Right ventricle myocardium superior (tissue), 1 donor: ENCODE data around the gene GPR139. TPM values are rescaled to one million over a fixed set of nuclear protein-coding genes. Genes with fewer than 3 reads are reported as not detected.

Experiments
- ATAC-seq: fragments of 200-7000 bp; cut with Tn5 transposase; one replicate; pipeline ENCODE4 v1.9.1; 2020; ENCODE audit warnings: mild to moderate bottlenecking; ENCODE audit not compliant: poor library complexity
- DNase-seq: peaks from one replicate; pipeline ENCODE4 v3.0.0-alpha.2; 2020
- intact Hi-C: fragments of 100-400 bp; cut with DNase I; formaldehyde crosslinking; loops from one replicate; pipeline ENCODE4 v1.11.2; 2022
- long read RNA-seq: library from polyadenylated mRNA; unstranded; transcript quantifications from one replicate; pipeline ENCODE4 v2.0.0, GENCODE V29; 2021
- total RNA-seq: library from RNA; stranded (reverse); fragmentation: NEBNext Ultra II Directional; extraction: Animal tissue kit (Norgen Biotek cat#: 25700); gene quantifications from one replicate; pipeline ENCODE4 v1.2.1, GENCODE V29; 2021
- donor health status: DM: no; HTN: yes; CAD: no; lungs with severe emphysema.

The GPR139 gene
- not detected for total RNA-seq
- long read RNA-seq: 0 reads

DNA sequence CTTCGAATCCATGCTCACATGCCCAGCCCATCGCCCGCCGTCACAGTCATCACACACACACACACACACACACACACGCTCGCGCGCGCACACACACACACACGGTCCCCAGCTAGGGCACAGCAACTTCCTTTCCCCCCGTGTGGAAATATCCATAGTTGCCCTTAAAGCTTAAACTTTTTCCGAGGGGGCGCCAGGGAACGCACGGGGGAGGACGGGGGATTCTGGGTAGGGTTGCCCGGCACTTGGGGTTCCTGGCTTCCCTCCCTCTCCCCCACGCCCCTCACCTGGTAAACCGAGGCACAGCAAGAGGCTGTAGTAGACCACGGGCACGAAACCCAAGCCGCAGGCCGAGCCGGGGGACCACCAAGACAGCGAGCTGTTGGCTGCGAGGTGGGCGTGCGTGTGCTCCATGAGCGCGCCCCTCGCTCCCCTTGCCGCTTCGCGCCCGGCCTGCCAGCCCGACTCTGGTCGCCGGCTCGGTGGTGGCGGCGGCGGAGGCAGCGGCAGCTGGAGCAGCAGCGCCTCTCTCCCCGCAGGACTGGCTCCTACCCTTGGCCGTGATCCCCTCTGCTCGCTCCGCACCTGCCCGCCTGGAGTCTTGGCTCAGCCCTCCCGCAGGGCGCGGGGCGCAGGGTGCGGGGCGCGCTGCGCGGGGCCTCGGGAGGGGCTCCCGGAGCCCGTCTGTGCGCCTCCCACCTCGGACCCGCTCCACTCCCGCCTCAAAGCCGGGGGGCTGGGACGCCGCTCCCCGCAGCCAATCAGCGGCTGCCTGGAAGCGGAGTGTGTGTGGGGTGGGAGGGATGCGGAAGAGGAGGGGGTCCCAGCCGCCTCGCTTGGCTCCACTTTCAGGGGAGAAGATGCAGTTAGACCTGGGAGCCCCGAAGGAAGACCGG is at the start of gene GPR139:
Gene GPR139, minus strand, starts transcription at position 688 of the 896 bp plus-strand sequence. Its CDS starts 274 bp downstream, at position 414.
- ATAC-seq: no peak
- intact Hi-C loops: no loop called here

DNA sequence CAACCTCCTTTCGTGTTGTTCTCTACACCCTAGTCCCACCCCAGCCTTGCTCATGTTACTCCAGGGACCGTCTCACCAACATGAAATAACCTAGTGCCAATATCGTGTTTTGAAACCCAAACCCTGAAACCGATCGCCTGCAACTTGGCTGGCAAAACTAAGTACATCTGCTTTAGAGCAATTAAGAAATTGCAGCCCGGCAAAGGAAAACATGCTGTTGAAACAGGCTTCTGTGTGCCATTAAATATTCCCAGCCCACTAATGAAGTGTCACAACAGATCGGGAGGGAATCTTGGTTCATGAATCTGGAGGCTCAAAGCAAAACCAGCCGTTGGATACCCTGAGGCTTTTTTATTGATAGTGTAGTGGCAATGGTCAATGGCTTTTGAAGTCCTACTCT is 48.3 kb upstream of the GPR139 start:
- ATAC-seq (no peak), DNase-seq (no peak)
- intact Hi-C loops: no loop called here

More for the DNA sequence above, at the start of gene GPR139:
- DNase-seq: no peak

DNA sequence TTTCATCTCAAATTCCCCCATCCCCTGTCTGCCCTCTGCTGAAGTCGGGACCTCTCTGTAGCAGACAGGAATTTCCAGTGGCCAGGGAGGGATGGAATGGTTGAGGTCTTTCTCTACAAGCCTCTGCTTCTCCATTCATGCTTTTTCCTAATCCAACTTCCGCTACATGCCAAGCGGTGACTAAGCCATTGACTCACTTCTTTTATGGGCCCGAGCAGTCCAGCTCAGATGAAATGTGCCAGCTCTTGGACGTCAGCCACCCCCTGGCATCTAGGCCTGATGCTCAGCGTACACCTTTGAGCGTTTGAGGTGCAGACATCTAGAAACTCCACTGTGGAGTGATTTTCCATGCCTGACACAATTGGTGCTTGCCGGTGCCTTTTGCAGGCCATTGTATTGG is 40.7 kb upstream of the GPR139 start:
- DNase-seq (no peak), ATAC-seq (no peak)
- intact Hi-C loops: no loop called here

DNA sequence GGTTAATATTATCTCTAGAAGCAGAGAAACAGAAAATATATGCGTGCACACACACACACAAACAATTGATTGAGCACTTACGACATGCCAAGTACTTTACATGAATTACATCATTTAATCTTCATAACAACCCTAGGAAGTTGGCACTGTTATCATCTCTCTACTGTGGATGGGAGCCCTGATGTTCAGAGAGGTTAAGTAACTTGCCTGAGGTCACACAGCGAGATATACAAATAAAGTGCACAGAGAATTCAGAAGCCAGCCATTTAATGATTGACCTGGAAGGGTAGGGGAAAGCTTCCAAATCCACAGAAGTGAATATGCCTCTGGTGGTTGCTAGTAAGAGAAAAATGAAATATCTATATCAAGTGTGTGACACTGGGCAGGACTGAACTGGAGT is 37.5 kb upstream of the GPR139 start:
- intact Hi-C loops: no loop called here
- no peak for ATAC-seq
- DNase-seq: no peak

DNA sequence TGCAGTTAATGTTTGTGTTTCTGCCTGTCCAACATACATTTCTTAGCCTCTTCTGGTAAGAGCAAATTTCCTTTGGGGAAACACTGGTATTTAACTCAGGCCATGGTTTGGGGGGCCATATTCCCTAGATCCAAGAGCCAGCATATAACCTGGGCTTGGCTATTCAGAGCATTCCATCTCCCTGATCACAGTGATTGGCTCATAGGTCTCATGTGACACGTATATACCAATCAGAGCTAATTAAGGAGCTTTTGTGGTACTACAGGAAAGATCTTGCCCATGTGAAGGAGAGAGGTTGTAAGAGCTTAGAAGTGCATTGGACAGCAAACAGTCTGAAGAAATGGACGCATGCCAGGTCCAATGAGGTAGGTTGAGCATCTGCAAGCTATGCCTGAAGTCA is 33.4 kb upstream of the GPR139 start:
- intact Hi-C loops: no loop called here
- DNase-seq (no peak), ATAC-seq (no peak)

DNA sequence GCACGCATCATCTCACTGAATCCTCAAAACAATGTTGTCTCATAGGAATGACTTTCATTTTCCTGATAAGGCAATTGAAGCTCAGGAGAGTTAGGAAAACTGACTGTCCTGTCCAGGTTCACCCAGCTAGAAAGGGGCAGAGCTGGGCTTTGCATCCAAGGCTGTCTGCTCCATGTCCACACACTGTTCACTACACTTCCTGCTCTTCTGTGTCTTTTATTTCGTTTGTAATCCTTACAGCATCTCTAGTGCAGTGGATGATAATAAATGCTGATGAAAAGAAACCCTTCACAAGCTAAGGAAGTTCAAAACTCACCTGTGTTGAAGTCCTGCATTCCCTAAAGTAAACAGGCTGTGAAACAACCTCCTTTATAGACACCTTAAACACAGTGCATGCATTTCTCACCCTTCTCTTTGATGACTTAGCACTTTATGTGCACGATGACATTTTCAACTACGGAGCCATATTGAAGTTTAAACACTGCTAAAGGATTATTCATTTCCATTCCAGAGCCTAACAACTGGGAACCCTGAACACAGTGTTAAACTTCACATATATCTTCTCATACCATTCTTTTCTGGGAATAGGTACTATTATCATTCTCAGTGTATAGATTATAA is 31.0 kb upstream of the GPR139 start:
- intact Hi-C loops: no loop called here
- DNase-seq (no peak), ATAC-seq (no peak)

DNA sequence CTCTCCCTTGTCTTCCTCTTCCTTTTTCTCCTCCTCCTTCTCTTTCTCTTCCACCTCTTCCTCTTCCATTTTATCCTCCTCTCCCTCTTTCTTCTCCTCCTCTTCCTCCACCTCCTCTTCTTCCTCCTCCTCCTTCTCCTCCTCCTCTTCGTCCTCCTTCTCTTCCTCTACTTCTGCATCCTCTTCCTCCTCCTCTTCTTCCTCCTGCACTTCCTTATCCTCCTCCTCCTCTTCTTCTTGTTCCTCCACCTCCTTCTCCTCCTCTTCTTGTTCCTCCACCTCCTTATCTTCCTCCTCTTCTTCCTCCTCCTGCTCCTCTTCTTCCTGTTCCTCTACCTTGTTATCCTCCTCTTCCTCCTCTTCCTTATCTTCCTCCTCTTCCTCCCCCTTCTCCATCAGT is 28.8 kb upstream of the GPR139 start:
- DNase-seq (no peak), ATAC-seq (no peak)
- intact Hi-C loops: no loop called here

DNA sequence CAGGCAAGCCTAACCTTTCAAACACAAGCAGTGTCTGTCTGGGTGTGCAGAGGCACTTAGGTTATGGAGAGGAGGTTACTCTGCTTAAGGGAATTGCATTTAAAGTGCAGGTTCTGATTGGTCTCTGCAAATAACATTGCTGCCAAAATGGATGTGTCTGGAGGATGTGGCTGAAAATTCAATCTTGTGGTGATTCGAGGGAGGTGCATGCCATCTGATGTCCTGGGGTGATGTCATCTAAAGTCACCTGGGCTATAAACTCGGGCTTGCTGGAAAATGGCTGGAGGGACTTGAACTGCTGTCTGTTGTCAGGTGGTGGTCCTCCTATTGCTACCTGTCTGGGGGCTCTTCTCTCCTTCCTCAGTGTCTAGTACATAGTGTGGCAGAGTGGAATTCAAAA is 28.3 kb upstream of the GPR139 start:
- no peak for DNase-seq
- ATAC-seq: no peak
- intact Hi-C loops: no loop called here

DNA sequence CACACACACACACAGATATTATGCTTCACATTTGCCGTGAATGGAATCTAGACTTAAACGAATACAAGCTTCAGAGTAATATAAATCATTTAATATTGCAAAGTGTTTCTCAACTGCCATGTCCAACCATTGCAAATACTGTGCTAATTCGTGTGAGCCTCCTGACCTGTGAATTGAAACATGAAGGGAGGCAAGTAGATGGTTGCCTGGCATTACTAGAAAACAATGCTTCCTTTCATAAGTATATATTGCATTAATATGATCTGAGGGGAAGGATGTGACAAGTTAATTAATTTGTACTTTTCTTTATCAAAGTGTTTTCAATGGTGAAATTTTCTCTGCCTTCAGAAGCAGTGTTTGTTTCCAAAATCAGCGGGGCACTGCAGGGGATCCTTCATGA is 25.7 kb upstream of the GPR139 start:
- DNase-seq: no peak
- intact Hi-C loops: no loop called here

DNA sequence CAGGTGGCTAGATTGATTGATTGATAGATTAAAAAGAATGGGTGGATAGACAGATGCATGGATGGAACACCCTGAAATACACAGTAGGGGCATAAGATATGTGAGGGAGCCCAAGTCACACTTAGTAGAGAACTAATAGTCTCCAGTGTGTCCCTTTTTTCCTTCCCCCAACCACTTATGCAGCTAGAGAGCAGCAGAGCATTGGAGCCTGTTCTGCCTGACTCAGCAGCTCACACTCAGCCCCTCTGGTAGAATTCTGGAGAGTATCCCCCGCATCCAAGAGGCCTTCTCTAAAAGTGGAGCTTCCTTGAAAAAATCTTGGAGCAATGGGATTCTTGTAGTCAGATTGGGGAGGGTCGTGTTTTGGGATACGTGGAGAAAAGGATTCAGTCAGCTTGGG is 20.5 kb upstream of the GPR139 start:
- intact Hi-C loops: no loop called here
- ATAC-seq (no peak), DNase-seq (no peak)

More for the DNA sequence above, 25.7 kb upstream of the GPR139 start:
- ATAC-seq: no peak

DNA sequence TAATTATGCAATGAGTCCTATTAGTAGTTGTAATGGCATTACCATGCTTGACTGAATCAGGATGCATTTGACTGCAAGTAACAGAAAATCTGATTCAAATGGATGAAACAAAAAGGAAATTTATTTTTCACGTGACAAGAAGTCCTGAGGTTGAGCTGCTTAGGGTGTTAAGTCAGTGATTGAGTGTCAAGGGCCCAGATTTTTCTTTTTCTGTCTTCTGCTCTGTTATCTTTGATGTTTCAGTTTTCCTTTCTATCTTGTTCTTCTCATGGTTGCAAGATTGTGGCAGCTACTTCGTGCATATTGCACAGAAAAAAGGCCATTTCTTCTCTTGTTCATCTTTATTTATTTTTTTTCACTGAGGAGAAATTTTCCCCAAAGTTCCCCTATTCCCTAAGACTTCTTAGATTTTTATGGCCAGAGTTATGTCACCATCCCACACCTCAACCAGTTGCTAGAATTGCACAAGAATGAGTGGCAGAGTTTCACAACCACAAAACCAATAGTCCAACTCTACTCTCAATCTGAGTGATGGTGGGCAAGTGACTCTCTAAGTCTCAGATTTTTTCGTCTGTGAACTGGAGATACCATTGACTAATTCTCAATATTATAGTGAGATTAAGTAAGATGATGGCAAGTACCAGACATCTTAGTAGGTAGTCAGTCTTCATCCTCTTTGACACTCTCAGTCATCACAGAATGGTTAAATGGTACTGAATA is 15.7 kb upstream of the GPR139 start:
- DNase-seq (no peak), ATAC-seq (no peak)
- intact Hi-C loops: no loop called here

DNA sequence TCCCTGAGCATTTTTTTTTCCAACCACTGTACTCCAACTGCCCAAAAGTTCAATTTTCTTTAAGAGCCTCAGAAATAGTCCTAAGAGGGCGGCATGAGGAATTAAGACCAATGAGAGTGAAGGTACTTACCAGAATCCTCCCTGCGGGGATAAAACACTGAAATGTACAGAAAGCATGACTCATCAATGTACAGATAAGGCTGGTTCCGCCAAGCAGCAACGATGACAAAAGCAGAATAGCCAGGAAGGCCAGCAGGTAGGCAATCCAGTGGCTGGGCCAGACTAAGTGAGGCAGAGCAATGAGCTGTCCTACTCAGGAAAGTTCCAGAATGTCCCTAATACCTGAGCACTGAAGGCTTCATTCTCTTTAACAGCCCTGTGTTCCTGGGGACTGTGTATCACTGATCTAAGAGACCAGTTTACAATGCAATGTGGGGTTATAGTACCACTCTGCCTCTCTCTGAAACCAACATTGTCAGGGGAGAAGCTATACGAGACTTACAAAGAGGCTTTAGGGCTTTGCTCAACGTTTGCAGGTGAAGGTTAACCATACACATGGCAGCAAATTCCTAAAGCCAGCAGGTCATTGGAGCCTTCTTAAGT is 11.0 kb upstream of the GPR139 start:
- ATAC-seq: no peak
- intact Hi-C loops: no loop called here
- DNase-seq: no peak

DNA sequence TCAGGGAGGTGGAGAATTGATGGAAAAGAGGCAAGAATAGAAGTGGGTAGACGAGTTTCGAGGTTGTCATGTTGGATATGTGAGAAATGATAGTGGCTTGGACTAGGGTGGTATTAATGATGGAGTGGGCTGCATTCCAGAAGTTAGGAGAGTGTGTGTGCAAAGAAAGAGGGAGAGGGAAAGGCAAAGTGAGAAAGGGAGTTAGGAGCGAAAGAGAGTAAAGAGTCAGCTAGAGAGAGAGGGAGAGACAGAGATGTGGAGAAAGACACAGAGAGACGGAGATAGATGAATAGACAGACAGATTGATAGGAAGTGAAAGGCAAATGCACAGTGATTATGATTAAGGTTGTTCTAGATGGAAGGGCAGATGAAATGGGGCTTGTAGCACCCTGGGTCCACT is 5.4 kb upstream of the GPR139 start:
- DNase-seq: no peak
- ATAC-seq: no peak
- intact Hi-C loops: no loop called here

DNA sequence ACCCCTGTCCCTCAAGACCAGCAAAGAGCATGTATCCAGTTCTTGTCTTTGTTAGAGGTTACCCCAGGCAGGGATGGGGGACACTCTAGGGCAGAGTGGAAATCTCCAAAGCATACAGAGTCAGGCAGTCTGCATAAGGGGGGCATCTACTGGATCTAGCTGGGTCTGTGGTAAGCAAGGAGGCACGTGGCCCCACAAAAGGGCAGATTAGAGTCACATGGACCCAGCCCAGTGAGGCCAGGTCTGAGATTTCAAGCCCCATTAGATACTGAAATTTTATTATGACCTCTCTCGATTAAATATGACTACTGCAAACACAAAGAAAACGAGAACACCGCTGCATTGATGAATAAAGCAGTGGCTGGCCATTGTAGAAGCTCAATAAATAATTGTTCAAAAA is 1.6 kb upstream of the GPR139 start:
- ATAC-seq (no peak), DNase-seq (no peak)
- intact Hi-C loops: no loop called here

DNA sequence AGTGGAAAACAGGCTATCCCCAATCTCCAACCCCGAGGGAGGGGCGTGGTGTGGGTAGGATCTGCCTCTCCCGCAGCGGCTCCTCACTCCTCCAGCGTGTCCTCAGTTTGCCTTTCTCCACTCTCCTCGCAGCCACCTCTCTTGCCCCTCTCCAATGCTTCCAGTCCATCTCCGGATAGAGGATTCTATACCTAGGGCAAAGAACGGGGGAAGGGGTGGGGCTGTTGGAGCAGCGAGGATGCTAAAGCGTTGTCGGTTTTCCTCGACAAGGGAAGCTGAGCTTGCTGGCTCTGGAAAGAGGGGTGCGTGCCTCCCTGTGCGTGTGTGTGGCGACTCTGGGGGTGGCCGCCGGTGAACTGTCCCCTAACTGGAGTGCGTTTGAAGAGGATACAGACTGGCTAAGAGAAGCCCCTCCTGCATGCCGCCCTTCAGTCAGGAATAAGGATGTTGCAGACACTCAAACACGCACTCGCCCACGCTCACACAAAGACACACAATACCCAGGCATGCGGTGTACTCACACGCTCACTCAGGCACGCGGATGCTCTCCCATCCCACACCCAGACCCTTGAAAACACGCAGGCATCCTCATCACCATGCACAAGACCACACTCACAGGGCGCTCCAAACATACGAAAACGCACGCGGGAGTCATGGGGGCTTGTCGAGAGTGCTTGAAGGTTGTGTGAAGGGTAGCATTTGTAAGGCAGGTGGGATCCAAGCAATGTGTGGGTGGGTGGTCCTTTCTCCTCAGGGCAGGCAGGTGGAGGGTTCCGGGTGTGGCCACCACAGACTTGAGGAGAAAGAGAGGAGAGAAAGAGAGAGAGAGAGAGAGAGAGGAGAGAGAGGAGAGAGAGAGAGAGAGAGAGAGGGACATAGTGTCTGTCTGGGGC is 655 bp upstream of the GPR139 start:
- DNase-seq (no peak), ATAC-seq (no peak)
- intact Hi-C loops: no loop called here

DNA sequence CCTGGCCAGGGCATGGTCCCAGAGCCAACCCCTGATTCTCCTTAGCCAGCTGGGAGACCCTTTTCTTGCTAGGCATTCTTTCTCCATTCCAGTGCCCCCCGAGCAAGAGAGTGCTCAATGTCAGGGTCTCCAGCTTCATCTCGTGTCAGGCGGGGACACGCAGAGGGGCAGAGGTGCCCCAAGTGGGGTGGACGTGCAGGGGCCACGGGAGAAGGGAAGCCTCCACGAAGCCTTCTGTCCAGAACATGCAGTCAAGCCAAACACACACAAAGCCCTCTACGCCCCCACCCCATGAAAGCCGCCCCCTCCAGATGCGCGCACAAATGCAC is 852 bp downstream of the GPR139 start:
- intact Hi-C loops: no loop called here
- ATAC-seq: no peak
- DNase-seq: no peak

DNA sequence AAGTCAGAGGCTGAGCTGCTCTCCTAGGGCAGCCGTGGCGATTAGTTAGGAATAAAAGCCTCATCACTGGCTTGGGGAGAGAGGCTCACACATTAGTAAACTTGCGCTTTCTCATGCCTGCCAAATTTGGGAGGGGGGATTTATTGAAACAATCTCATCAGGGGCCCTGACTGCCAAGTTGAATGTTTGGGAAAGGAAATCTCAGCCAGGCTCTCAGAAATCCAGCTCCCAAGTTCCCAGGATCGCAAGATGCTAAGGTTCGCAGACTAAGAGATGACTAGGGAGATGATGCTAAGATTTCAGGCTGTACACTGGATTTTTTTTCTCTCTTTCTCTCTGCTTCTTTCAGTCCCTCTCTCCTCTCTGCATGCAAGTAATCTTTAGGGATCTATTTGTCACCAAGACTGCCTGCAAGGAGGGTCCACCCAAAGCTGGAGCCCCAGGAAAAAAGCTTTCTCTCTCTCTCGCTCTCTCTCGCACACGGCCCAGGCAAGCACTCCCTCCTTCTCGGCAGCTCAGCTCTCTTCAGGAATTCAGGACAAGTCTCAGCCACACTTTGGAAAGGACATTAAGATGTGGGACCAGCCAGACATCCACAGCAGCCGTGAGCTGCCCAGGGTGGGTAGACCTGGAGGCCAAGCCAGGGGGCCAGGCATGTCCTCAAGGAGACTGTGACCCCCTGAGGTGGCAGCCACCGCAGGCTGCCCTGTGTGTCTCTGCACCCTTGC is 1.4 kb downstream of the GPR139 start:
- no peak for ATAC-seq
- DNase-seq: no peak
- intact Hi-C loops: no loop called here

DNA sequence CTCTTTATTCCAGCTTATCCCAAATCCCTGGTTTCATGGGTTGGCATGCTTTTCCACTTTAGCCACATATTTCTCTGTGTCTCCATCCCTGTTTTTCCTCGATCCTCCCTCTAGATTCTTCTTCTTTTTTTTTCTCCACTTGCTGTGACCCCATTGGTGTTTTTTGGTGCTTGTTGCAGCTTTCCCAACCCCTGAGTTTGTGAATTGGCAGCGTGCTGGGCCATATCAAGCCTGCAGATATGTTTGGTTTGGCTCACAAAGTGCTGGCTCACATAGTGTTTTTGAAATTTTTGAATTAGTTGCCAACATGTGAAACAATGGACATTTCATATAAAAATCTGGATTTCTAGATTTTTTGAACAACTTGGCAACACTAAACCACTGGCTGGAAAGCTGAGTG is 8.8 kb downstream of the GPR139 start:
- intact Hi-C loops: no loop called here
- no peak for ATAC-seq
- DNase-seq: no peak
